Neutrophil (primary cell): ENCODE data around the gene GOLGA8J.
"Not testable (repeated sequence)": the region's sequence is repeated elsewhere in the genome, so short reads cannot be mapped to it uniquely, and the experiment has no call there.

ENCODE experiments used
- H3K27ac ChIP-seq: fragments of 200-600 bp; sonication (generic); 2 replicates; pipeline ENCODE4 v1.5.1; 2016; ENCODE audit warnings: mild to moderate bottlenecking, moderate library complexity
- H3K27me3 ChIP-seq: fragments of 200-600 bp; sonication (generic); 2 replicates; pipeline ENCODE4 v1.6.0; 2016; ENCODE audit warnings: mild to moderate bottlenecking
- H3K36me3 ChIP-seq: fragments of 200-600 bp; sonication (generic); 2 replicates; pipeline ENCODE4 v1.5.1; 2017
- H3K4me1 ChIP-seq, 2 experiments: fragments of 200-600 bp in 1 of 2; sonication (generic) in 1 of 2; 1 replicate in 1 of 2; 2 replicates in 1 of 2; pipeline versions ENCODE4 v1.5.1 to v1.6.1; 2013 to 2016; ENCODE audit warnings: low read depth in 1 of 2, low read length in 1 of 2, mild to moderate bottlenecking in 1 of 2, moderate library complexity in 1 of 2; ENCODE audit not compliant: control insufficient read depth in 1 of 2, insufficient read depth in 1 of 2
- H3K4me3 ChIP-seq, 2 experiments: fragments of 200-600 bp in 1 of 2; sonication (generic) in 1 of 2; 1 replicate in 1 of 2; 2 replicates in 1 of 2; pipeline ENCODE4 v1.5.1; 2013 to 2016; ENCODE audit warnings: low read depth in 1 of 2, low read length in 1 of 2, mild to moderate bottlenecking in 1 of 2, moderate library complexity in 1 of 2
- H3K9me3 ChIP-seq: fragments of 200-600 bp; sonication (generic); 2 replicates; pipeline ENCODE4 v1.5.1; 2016
- CTCF ChIP-seq: fragments of 200-600 bp; sonication (generic); IDR thresholded peaks from 2 replicates; pipeline ENCODE4 v1.5.1; 2016; ENCODE audit warnings: antibody characterized with exemption

The GOLGA8J gene

DNA sequence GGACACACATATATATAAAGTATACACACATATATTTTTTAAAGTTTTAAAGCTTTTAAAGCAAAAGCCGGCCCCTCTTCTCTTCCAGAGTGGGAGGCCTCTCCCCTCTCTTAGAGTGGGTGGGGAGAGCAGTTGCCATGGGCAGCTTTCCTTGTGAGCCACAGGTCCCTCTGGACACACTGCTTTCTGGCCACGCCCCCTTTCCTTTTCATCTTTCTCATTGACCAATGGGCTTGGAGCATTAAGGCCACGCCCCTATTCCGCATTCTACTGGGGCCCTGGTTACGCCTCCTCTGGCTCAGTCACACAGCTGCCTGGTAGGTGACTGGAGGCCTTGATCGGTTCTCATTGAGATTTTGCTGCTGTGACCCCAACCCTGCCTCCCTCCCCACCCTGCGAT lies at the start of gene GOLGA8J:
TSS of gene GOLGA8J (plus strand) at position 301 of the 400 bp plus-strand sequence. CDS start at position 399, 98 bp downstream.
- H3K27me3 ChIP-seq, H3K27ac ChIP-seq, H3K9me3 ChIP-seq, H3K36me3 ChIP-seq, H3K4me3 ChIP-seq, H3K4me1 ChIP-seq: not testable (repeated sequence)

- Histone ChIP-seq H3K4me3 (no peak overlapping the region), H3K27me3 (no peaks in the 10 kb centered on the region), H3K36me3 (no peaks in the 10 kb centered on the region), H3K9me3 (no peaks in the 10 kb centered on the region), H3K4me1 (no peaks in the 10 kb centered on the region), H3K27ac (no peak overlapping the region)
- no peak for TF ChIP-seq CTCF
Measured at GRCh38 chr15:30033211-30033610, 49.5 kb upstream of the GOLGA8J start.

- Histone ChIP-seq H3K36me3 (no peaks in the 10 kb centered on the region), H3K4me3 (no peak overlapping the region), H3K4me1 (no peaks in the 10 kb centered on the region), H3K27me3 (no peaks in the 10 kb centered on the region), H3K9me3 (no peaks in the 10 kb centered on the region), H3K27ac (no peak overlapping the region)
- no peak for TF ChIP-seq CTCF
Measured at GRCh38 chr15:30033763-30034162, 49.0 kb upstream of the GOLGA8J start.

- H3K4me3 ChIP-seq: no peak overlapping the region
- no peak for TF ChIP-seq CTCF
- no peak overlapping the region for H3K27ac ChIP-seq
- H3K9me3 ChIP-seq: no peaks in the 10 kb centered on the region
- H3K36me3 ChIP-seq: no peaks in the 10 kb centered on the region
- no peaks in the 10 kb centered on the region for H3K4me1 ChIP-seq
- H3K27me3 ChIP-seq: no peaks in the 10 kb centered on the region
Measured at GRCh38 chr15:30036036-30036703, 46.6 kb upstream of the GOLGA8J start.

DNA sequence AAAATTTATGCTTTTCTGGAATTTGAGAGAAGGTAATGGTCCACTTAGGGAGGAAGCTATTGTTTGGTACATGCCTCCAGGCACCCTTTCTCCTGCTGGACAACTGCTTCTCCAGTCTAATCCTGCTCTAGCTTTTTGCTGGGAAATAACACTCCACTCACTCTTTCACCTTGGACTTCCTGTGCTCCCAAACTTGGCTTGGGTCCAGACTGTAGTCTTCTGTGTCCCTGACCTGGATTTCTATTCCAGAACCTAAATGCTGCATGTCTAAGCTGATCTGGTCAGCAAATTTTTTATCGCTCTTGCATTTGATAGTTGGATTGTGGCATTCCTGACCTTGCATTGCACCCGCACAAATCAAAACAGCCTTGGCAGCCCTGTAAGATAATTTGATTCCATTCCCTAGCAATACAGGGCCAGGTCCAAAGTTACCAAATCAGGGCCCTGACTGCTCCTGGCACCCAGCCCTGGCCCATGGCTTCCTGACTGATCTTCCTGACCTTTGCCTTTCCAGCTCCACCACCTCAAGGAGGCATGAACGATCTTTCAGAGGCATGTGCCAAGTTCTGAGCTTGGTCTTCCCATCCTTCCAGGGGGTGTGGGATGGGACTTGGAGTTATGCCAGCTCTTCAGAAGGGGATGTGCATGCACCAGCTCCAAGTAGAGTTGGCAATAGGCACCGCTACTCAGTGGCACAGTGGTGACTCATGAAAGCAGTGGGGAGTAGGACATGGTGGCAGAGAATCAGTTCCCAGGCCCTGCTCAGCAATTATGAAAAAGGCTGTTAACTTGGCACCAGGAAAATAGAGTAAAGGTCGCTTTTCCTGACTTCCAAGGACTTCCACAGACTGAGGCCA lies 43.9 kb upstream of the GOLGA8J start:
- TF ChIP-seq CTCF: no peak
- no peaks in the 10 kb centered on the region for H3K4me1 ChIP-seq

DNA sequence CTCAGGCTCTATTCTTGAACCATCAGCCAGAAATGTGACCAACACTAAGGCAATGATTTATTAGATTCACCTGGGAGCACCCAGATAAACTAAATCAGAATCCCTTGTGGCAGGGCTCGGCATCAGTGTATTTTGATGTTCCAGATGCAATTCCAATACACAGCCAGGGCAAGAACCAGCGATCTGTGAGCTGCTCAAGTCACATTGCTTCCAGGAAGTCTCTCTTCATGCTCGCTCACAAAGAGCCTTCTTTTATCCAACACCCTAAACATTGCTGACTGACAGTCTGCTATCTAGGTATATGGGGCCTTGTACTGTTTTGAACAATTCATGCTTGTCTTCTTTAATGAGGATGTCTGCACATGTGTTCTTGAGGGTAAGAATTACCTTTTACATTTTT lies 40.9 kb upstream of the GOLGA8J start:
- no peaks in the 10 kb centered on the region for H3K9me3 ChIP-seq
- TF ChIP-seq CTCF: no peak

More for the DNA sequence above, 43.9 kb upstream of the GOLGA8J start:
- no peaks in the 10 kb centered on the region for H3K36me3 ChIP-seq
- no peak overlapping the region for H3K27ac ChIP-seq
- no peaks in the 10 kb centered on the region for H3K9me3 ChIP-seq
- peaks cover 15% of the 10 kb centered on the region for H3K27me3 ChIP-seq
- no peak overlapping the region for H3K4me3 ChIP-seq

More for the DNA sequence above, 40.9 kb upstream of the GOLGA8J start:
- Histone ChIP-seq H3K27ac (no peak overlapping the region), H3K4me1 (no peaks in the 10 kb centered on the region), H3K27me3 (peaks cover 42% of the 10 kb centered on the region), H3K4me3 (no peak overlapping the region), H3K36me3 (no peaks in the 10 kb centered on the region)
